HG02642 (cell line): ENCODE results near the gene FBN2.

Experiments
- ATAC-seq: cut with Tn5 transposase; IDR thresholded peaks from one replicate; pipeline ENCODE4 v1.9.1; 2021; ENCODE audit warnings: mild to moderate bottlenecking; ENCODE audit not compliant: unreplicated experiment, poor library complexity

Gene FBN2

GRCh38 chr5:128384068-128384467, 154.0 kb downstream of the FBN2 start:
- no peak for ATAC-seq

GRCh38 chr5:128380337-128380736, 157.7 kb downstream of the FBN2 start:
- ATAC-seq, result no peak

- no peak for ATAC-seq
Observed at GRCh38 chr5:128378632-128379031, 159.4 kb downstream of the FBN2 start.

- ATAC-seq, result no peak
Observed at GRCh38 chr5:128378196-128378595, 159.8 kb downstream of the FBN2 start.

GRCh38 chr5:128376577-128376976, 161.5 kb downstream of the FBN2 start:
- ATAC-seq, result no peak

GRCh38 chr5:128366147-128366546, 171.9 kb downstream of the FBN2 start:
- ATAC-seq, result no peak

GRCh38 chr5:128362370-128362769, 175.7 kb downstream of the FBN2 start:
- ATAC-seq, result no peak

- no peak for ATAC-seq
Observed at GRCh38 chr5:128358826-128359225, 179.2 kb downstream of the FBN2 start.

GRCh38 chr5:128357226-128357625, 180.8 kb downstream of the FBN2 start:
- no peak for ATAC-seq

GRCh38 chr5:128355961-128356360, 182.1 kb downstream of the FBN2 start:
- ATAC-seq, result no peak

- no peak for ATAC-seq
Observed at GRCh38 chr5:128353441-128354107, 184.5 kb downstream of the FBN2 start.

GRCh38 chr5:128350705-128351104, 187.3 kb downstream of the FBN2 start:
- ATAC-seq, result no peak

GRCh38 chr5:128349044-128349858, 188.8 kb downstream of the FBN2 start:
- ATAC-seq, result no peak

- ATAC-seq, result no peak
Observed at GRCh38 chr5:128346038-128346437, 192.0 kb downstream of the FBN2 start.

- no peak for ATAC-seq
Observed at GRCh38 chr5:128345247-128345646, 192.8 kb downstream of the FBN2 start.

GRCh38 chr5:128343168-128343567, 194.9 kb downstream of the FBN2 start:
- no peak for ATAC-seq

- ATAC-seq, result no peak
Observed at GRCh38 chr5:128341056-128341455, 197.0 kb downstream of the FBN2 start.

- ATAC-seq, result no peak
Observed at GRCh38 chr5:128340648-128341047, 197.4 kb downstream of the FBN2 start.

GRCh38 chr5:128339585-128339984, 198.5 kb downstream of the FBN2 start:
- ATAC-seq, result no peak

GRCh38 chr5:128338649-128339048, 199.4 kb downstream of the FBN2 start:
- ATAC-seq, result no peak

GRCh38 chr5:128335339-128335738, 202.7 kb downstream of the FBN2 start:
- ATAC-seq, result no peak
